Measurements from ENCODE around the gene CHURC1.
"Not testable (repeated sequence)": the region's sequence is repeated elsewhere in the genome, so short reads cannot be mapped to it uniquely, and the experiment has no call there.

The CHURC1 gene

DNA sequence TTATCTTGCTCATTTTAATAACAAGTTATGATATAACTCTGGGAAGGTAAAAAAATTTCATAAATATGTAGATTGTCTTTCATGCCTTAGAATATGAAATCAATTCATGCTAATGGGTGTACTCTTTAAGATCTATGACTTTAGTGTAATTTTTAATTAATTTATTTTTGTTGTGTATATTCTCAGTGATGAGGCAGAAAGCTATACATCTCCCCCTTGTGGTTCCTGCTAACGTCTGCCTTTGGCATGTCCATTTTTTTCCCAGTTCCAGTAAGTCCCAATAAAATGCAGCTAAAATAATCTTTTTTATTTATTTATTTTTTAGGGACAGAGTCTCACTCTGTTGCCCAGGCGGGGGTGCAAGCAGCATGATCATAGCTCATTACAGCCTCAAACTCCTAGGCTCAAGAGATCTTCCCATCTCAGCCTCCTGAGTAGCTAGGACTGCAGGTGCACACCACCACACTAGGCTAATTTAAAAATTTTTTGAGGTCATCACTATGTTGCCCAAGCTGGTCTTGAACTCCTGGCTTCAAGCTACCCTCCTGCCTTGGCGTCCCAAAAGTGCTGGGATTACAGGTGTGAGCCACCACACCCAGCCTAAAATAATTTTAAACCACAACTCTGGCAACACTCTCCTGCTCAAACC is 3.3 kb upstream of the CHURC1 start:
- DNase-seq (ENCODE audit: low read depth), result no peak

DNA sequence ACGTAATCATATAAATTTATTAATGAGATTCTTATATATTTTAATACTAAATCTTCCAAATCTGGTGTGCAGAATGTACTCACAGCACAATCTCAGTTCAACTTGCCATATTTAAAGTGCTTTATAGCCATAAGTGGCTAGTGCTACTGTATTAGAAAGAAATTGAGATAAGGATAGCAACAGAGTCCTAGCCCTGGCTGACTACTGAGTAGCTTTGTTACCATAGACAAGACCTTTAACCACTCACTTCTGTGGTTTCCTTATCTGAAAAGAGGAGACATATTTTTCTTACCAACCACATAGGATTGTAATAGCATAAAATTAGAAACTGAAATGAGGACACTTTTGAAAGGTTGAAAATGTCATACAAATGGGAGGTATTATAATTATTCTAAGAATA is 2.0 kb upstream of the CHURC1 start:
- no peak for DNase-seq (ENCODE audit: low read depth)

DNA sequence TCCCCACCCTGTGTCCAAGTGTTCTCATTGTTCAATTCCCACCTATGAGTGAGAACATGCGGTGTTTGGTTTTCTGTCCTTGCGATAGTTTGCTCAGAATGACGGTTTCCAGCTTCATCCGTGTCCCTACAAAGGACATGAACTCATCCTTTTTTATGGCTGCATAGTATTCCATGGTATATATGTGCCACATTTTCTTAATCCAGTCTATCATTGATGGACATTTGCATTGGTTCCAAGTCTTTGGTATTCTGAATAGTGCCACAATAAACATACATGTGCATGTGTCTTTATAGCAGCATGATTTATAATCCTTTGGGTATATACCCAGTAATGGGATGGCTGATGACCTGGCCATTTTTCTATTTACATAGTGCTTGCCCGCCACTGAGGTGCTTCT is 778 bp upstream of the CHURC1 start:
- DNase-seq (ENCODE audit: low read depth), result not testable (repeated sequence)

DNA sequence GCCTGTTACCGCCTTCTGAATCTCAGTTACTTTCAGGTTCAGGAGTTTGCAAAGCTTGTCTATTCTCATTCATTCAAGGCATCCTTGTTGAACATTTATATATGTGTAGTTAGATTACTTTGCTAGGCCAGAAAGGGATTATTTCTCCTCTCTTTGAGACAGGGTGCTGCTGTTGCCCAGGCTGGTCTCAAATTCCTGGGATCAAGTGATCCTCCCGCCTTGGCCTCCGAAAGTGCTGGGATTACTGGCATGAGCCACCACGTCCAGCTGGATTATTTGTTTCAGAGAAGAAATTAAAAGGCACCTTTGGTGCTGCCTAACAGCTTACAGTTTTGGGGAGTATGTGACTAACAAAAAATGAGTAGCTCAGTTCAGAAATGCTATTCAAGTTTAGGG is 772 bp downstream of the CHURC1 start:
- DNase-seq (ENCODE audit: low read depth), result no peak

DNA sequence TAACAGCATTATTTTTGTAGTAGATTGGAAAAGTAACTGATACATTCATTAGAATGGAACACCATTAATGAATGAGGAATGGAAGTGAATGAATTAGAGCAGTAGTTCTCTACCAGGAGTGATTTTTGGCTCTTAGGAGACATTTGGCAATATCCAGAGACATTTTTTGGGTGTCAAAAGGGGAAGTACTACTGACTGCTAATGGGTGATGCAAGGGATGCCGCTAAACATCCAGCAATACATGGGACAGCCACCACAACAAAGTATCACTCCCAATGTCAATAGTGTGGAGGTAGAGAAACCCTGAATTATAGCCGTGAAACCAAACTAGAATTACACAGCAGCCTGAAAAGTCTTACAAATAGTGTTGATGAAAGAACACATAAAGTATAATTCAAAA is 1.5 kb downstream of the CHURC1 start:
- DNase-seq (ENCODE audit: low read depth), result no peak

DNA sequence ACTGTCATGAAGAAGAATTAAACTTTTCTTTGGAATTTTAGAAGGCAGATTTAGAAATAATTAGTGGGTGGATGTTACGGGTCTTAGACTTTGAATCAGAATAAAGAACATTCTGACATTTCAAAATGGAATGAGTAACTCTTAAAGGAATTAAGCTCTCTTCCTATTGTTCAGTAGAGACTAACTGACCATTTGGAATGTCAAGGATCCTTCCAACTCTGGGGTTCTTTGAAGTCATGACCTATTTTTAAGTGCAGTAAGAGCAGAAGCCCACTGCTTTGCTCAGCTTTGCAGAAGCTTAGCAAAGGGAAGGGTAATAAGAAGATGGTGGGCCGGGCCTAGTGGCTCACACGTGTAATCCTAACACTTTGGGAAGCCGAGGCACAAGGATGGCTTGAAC is 4.0 kb downstream of the CHURC1 start:
- DNase-seq (ENCODE audit: low read depth), result no peak

DNA sequence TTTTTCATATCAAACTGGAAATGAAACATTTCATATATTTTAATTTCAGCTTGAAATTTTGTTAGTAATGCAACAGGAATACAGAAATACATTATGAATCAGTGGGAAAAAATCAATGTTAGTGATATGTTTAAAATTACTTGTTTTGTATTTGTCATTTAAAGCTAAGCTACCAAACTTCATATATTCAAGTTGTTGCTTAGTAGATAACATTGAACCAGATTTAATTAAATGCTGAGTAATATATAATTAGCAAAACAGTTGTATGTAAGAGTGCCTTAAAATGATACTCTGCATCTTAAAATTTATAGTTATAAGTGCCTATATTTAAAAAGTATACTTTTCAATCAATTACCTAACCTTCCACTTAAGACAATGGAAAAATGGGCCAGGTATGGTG is 5.0 kb downstream of the CHURC1 start:
- DNase-seq (ENCODE audit: low read depth), result no peak

DNA sequence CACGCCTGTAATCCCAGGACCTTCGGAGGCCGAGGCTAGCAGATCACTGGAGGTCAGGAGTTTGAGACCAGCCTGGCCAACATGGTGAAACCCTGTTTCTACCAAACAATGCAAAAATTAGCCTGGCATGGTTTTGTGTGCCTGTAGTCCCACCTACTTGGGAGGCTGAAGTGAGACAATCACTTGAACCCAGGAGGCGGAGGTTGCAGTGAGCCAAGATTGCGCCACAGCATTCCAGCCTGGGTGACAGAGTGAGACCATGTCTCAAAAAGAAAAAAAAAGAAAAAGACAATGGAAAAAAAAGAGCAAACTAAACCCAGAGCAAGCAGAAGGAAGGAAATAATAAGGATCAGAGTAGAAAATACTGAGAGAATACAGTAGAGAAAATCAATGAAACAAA is 5.4 kb downstream of the CHURC1 start:
- DNase-seq (ENCODE audit: low read depth), result no peak

DNA sequence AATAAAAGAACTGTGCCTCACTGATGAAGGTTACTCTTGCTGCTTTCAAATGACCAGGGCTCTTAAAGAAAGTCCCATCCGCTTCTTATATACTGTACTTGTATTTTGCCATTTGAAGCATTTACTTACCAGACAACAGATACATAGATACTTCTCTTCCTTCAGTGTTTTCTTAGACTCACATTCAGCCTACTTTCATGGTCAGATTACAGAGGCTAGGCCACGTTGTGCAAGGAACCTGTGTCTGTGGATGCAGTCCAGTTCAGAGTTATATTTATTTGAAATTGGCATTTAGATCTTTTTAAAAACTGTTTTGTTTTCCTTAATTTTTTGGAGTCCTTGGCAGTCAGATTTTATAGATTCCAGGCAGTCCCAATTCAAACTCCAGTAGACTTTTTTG is 6.2 kb downstream of the CHURC1 start:
- no peak for DNase-seq (ENCODE audit: low read depth)

DNA sequence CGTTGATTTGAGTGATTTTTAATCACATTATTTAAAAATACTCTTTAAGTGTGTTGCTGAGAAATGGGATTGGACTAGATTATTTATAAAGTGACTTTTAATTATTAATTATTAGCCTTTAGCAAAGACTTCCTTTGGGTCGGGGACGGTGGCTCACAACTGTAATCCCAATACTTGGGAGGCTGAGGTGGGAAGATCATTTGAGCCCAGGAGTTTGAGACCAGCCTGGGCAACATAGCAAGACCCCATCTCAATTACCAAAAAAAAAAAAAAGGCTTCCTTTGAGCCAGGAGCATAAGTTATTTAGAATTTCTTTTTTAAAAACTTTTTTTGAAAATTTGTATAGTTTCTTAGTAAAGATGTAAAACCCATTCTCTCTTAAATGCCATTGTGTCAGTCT is 8.8 kb downstream of the CHURC1 start:
- DNase-seq (ENCODE audit: low read depth), result no peak

DNA sequence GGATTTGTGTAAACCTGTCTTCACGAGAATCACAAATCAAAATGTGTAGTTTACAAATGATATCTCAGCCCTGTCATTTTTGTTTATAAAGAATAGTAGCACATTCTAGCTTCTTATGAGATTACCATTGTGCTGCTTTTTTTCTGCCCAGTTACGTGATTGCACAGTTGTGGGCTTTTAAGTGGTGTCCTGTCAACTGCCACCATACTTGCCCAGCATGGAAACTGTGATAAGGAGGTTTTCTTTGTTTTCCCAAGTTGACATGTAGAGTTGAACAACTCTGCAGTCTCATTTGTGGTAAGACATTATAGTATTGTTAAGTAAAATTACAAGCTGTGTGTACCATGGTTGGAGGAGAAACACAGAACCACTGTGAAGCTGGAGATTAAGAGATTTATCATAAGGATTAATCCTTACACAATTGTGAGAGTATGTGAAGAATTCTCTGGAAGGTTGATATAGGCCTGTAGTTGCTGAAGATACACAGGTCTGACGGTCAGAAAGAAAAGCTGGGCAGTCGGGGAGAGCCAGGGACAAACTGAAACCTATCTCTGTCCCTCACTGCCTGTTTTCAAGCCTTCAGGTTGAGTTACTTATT is 12.2 kb downstream of the CHURC1 start:
- no peak for DNase-seq (ENCODE audit: low read depth)

DNA sequence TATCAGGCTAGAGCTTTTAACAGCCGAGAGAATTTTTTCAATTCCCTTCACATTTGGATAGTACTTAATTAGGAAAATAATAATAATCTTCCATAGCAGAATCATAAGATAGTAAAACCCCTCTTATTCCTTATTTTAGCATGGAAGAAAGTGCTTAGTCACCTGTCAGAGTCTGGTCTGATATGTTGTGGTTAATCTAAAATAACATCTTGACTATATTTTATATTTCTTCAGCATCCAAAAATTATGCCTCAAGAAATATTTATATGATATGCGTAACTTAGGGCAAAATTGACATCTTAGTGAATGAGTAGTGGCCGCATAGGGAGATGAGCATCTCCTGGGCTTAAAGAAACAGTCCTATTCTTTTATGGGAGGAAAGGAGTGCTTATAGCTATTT is 12.8 kb downstream of the CHURC1 start:
- no peak for DNase-seq (ENCODE audit: low read depth)

DNA sequence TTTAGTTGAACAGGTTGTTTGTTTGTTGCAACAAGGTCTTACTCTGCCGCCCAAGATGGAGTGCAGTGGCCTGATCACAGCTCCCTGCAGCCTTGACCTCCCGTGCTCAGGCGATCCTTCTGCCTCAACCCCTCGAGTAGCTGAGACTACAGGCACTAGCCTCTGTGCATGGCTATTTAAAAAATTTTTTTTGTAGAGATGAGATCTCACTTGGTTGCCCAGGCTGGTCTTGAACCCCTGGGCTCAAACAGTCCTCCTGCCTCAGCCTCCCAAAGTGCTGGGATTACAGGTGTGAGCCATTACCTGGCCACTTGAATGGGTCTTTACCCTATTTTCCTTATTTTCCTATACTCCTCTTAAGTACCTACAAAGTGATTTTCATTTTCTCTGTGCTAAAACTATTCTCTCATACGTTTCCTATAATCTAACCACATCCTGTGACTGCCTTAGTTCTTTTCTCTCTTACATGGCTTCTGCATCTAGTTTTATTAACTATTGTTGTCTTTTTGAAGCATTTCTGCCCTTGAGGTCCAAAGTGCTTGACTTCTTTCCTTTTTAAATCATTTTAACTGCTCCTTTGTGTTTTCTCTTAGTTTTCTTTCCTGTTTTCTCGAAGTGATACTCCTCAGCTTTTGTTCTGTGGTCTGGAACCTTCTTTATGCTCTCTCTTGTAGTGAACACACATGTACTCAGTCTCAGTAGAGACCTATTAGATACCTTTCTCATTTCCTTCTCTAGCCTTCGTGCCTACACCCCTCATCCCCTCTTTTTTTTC is 14.2 kb downstream of the CHURC1 start:
- DNase-seq (ENCODE audit: low read depth), result no peak

DNA sequence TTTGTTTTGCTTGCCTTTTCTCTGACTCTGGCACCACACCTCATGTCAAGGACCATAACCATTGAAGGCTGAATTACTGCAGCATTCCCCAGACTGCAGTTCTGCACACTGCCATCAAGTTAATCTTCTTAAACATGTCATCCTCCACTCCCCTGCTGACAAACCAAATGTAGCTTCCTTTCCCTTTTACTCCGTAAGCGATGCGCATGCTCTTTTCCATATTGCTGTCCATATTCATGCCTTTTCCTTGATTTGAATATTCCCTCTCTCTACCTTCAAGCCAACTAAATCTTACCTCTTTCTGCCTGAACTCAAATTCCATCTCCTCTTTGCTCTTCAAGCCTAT is 14.7 kb downstream of the CHURC1 start:
- no peak for DNase-seq (ENCODE audit: low read depth)

DNA sequence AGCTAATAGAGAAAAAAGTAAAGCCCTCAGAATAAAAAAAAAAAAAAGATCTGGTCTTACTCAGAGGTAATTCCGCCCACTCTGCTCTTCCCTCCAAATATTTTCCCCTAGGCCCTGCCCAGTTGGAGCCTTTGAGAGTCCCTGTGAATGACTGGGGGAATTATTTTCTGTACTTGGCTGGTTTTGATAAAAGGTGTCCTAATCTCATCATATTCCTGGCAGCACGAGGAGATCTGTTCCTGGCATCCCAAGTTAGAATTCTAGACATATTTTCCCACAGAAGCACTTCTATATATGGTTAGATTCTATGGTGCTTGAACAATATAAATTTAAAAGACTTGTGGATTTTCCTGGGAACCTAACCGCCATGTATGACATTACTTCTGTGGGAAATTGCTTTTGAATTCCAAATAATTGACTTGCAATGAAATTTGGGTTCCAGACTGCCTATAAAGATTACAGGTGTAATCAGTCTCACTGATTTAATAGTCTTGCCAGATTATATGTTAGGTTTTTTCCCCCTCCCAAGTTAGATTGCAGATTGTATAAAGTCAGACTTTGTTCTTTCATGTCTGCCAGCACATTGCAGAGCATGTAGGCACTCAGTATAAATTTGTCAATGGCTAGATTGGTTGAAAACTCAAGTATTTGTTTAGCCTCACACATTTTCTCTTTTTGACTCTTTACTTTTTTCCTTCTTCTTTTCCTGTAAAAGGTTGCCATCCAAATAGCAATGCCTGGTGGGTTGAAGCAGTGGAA is 16.0 kb downstream of the CHURC1 start:
- DNase-seq (ENCODE audit: low read depth), result no peak

DNA sequence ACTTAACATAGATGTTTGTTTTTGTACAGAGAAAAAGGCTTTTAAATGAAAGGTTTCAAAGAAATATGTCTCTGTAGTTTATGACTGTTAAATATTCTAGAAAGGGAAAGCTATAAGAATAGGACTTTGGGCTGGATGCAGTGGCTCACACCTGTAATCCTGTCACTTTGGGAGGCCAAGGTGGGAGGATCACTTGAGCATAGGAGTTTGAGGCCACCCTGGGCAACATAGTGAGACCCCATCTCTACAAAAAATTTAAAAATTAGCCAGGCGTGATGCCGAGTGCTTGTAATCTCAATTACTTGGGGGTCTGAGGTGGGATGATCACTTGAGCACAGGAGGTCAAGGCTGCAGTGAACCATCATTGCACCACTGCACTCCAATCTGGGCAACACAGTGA is 16.9 kb downstream of the CHURC1 start:
- no peak for DNase-seq (ENCODE audit: low read depth)

DNA sequence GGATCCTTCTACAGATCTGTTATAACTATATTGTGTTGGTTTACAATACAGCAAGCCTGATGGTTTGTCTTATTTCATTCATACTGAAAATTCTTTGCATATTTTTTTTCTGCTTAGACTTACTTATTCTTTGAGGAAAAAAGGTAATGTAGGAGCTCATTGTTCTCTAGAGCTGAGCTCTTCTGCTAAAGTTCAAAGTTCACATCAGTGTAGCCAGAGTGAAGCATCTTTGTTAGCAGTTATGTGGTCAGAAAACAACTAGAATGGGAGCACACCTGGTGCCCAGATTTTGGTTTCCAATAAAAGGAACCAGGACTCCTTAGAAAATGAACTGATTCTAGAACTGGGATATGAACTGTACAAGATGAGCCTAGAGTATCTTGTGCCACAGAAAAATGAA is 18.0 kb downstream of the CHURC1 start:
- no peak for DNase-seq (ENCODE audit: low read depth)

DNA sequence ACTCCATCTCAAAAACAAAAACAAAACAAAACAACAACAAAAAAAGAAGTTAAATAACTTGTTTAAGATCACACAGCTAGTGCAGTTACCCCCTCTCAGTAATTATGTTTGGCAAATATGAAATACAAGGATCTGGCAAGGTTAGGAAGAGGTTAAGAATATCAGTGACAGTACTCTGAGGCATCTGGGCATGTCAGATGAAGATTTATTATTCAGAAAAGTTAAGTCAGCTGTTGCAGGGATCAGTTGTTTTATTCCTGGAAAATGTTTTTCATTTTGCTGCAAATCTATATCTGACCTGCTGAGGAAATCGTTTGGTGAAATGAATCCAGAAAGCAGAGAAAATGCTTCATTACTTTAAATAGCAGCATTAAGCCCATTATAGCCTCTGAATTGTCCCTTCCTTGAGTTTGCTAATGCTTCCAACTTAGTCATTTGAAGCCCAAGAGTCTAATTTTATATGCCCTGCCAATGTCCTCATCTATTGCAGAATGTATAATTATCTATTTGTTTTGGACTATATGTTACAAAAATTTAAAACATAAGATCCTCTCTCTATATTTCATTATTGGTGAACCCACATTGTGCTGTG is 20.2 kb downstream of the CHURC1 start:
- DNase-seq (ENCODE audit: low read depth), result no peak

DNA sequence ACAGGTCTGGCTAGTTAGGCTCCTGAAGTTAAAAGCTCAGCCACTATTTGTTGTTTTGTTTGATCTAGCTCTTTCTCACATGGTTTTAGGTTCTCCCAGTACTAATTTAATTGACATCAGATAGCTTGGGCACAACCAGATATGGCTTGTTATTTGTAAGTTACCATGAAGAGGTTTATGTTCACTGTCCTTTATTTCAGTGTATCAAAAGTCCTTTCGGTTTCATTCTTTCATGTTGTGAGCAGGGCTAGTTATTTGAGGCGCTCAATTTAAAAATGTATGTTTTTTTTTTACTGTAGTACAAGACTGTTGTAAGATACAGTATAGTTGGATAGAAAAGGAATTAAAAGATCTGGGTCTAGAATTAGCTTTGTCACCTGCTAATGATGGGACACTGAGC is 21.3 kb downstream of the CHURC1 start:
- DNase-seq (ENCODE audit: low read depth), result no peak

DNA sequence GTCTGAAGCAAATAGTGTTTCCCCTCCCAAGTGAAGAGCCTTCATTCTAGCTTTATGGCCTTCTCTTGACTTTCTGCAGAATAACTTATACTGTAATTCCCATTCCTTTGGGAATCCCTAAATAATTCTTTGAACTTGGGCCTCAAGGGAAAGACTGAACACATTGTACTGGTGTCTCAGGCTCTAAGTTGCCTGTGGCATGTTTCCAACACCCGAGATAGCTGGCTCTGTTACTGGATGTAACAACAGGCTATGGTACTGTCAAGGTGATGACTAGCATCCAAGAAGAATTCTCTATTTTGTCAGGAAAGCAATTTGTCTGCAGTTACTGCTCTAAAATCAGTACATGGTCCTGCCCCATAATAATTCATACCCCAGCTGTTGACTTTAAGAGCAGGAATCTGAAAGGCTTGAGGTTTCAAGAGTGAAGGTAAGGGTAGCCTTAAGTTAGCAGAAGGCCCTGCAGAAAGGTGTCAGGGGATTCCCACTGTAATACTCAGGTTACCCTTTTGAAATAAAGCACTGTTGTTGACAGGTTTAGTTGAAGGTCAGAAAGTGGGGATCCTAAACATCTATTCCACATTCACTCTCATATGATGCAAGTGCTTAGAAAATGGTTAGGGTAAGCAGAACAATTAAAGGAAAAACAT is 23.0 kb downstream of the CHURC1 start:
- DNase-seq (ENCODE audit: low read depth), result no peak

DNA sequence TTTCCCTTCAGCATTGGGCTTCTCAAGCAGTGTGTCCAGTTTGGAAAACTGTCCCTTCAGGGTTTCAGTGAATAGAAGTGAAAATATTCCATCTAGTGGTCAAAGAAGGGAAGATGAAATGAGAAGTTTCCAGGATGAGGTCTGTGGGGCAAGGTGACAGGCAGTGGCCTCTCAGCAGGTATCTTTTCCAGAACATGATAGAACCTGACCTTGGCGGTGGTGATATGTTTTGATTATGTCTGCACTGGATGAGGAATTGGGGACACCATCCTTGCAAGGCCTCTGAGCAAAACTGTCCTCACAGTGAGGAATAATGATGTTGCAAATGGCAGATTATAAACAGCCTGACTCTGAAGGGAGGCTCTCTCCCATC is 23.6 kb downstream of the CHURC1 start:
- DNase-seq (ENCODE audit: low read depth), result no peak

Data from stimulated activated CD4-positive, alpha-beta T cell treated with anti-CD3 and anti-CD28 coated beads, Interleukin-2, amount 100 ng/mL, for 4 hours (primary cell).